Vagina (tissue), 2 donors: ENCODE measurements around the gene PPP2R3B.

Source experiments
- CTCF ChIP-seq, 3 experiments: fragments of 450-650 bp in 2 of 3; fragments of 200-600 bp in 1 of 3; sonication (generic) in 1 of 3; IDR thresholded peaks; one replicate each; pipeline ENCODE4 v1.5.1; 2017 to 2019; ENCODE audit warnings: antibody characterized with exemption in 3 of 3, mild to moderate bottlenecking in 2 of 3, moderate library complexity in 2 of 3
- POLR2AphosphoS5 ChIP-seq, 2 donors: sonication (generic); formaldehyde crosslinking; IDR thresholded peaks; one replicate each; pipeline ENCODE4 v1.9.0; 2017; ENCODE audit warnings: antibody characterized with exemption in 2 of 2, mild to moderate bottlenecking in 2 of 2, low read depth in 1 of 2; ENCODE audit not compliant: insufficient read depth in 1 of 2

- TF ChIP-seq CTCF (IDR thresholded peaks at IDR 0.05) (no peak), POLR2AphosphoS5 (IDR thresholded peaks at IDR 0.05; ENCODE audit: insufficient read depth in 1 of 2, low read depth in 1 of 2) (no peak)
These were observed 12.1 kb downstream of the PPP2R3B start for GRCh38 chrX:374596-374995.
